ENCODE measurements around the gene PNMA8B.

Gene PNMA8B

GRCh38 chr19:46488551-46488950 is 7.1 kb downstream of the PNMA8B start:
- no peaks in the 10 kb centered on the region for H3K79me1 ChIP-seq (replicated peaks; ENCODE audit: low read length, poor library complexity, severe bottlenecking)
- H3K14ac ChIP-seq (ENCODE audit: low read length in 2 of 2) = no peak overlapping the region
- no peak overlapping the region for H3K4me2 ChIP-seq (ENCODE audit: low read length, poor library complexity, severe bottlenecking)
- no peak overlapping the region for H2AFZ ChIP-seq (ENCODE audit: low read depth, low read length)
- H4K91ac ChIP-seq (ENCODE audit: low read length) = peak overlapping the region; percentile 82
- no peaks in the 10 kb centered on the region for H3K9me3 ChIP-seq (ENCODE audit: control insufficient read depth, low read length)
- no peak for DNase-seq
- no peak overlapping the region for H2BK120ac ChIP-seq (ENCODE audit: low read depth, low read length)
- H3K27ac ChIP-seq (ENCODE audit: low read length, poor library complexity, severe bottlenecking) = no peak overlapping the region
- WGBS = 65% methylated on average over 11 of the region's 11 CpGs
- H2BK5ac ChIP-seq (ENCODE audit: low read depth, low read length, poor library complexity, severe bottlenecking) = no peak overlapping the region
- H3K9ac ChIP-seq (ENCODE audit: low read length) = peak overlapping the region; percentile 89
- H4K8ac ChIP-seq (ENCODE audit: low read length) = no peak overlapping the region
- H2BK12ac ChIP-seq (ENCODE audit: low read length in 2 of 2) = no peak overlapping the region
- no peak overlapping the region for H3K18ac ChIP-seq (ENCODE audit: low read depth in 1 of 2, low read length in 2 of 2)
- H3K23ac ChIP-seq (ENCODE audit: low read length in 2 of 2) = no peak overlapping the region
- no peak overlapping the region for H2AK5ac ChIP-seq (ENCODE audit: low read length, severe bottlenecking)
- H2BK15ac ChIP-seq (ENCODE audit: low read depth, poor library complexity, severe bottlenecking) = peak overlapping the region; percentile 33
- H3K4me1 ChIP-seq (ENCODE audit: control insufficient read depth, insufficient read depth, low read depth, low read length) = peaks cover 23% of the 10 kb centered on the region
- no peak overlapping the region for H3K4ac ChIP-seq (ENCODE audit: low read depth in 1 of 2, low read length in 2 of 2)
- no peaks in the 10 kb centered on the region for H3K36me3 ChIP-seq (ENCODE audit: control insufficient read depth in 1 of 2, insufficient read depth in 2 of 2, low read depth in 1 of 2, low read length in 2 of 2)
- peak overlapping the region in 1 of 2 experiments; percentile 1 for H3K4me3 ChIP-seq (ENCODE audit: insufficient read depth in 1 of 2, low read depth in 1 of 2, low read length in 2 of 2)
- peaks cover 14 to 36% of the 10 kb centered on the region in 2 experiments for H3K27me3 ChIP-seq (ENCODE audit: control insufficient read depth in 1 of 2, insufficient read depth in 1 of 2, low read length in 2 of 2)

- peak overlapping the region; percentile 52 to 61 for H3K18ac ChIP-seq (ENCODE audit: low read depth in 1 of 2, low read length in 2 of 2)
- no peak overlapping the region for H3K4ac ChIP-seq (ENCODE audit: low read depth in 1 of 2, low read length in 2 of 2)
- peak overlapping the region; percentile 73 for H2BK15ac ChIP-seq (ENCODE audit: low read depth, poor library complexity, severe bottlenecking)
- H2AK5ac ChIP-seq (ENCODE audit: low read length, severe bottlenecking) = no peak overlapping the region
- H3K27me3 ChIP-seq (ENCODE audit: control insufficient read depth in 1 of 2, insufficient read depth in 1 of 2, low read length in 2 of 2) = peaks cover 14 to 35% of the 10 kb centered on the region in 2 experiments
- DNase-seq = peak; percentile 78
- H2BK120ac ChIP-seq (ENCODE audit: low read depth, low read length) = peak overlapping the region; percentile 67
- H2BK5ac ChIP-seq (ENCODE audit: low read depth, low read length, poor library complexity, severe bottlenecking) = no peak overlapping the region
- H2AFZ ChIP-seq (ENCODE audit: low read depth, low read length) = peak overlapping the region; percentile 33
- H3K27ac ChIP-seq (ENCODE audit: low read length, poor library complexity, severe bottlenecking) = no peak overlapping the region
- H3K4me3 ChIP-seq (ENCODE audit: insufficient read depth in 1 of 2, low read depth in 1 of 2, low read length in 2 of 2) = peak overlapping the region in 1 of 2 experiments; percentile 80
- H3K4me1 ChIP-seq (ENCODE audit: control insufficient read depth, insufficient read depth, low read depth, low read length) = peaks cover 21% of the 10 kb centered on the region
- peak overlapping the region; percentile 91 for H4K8ac ChIP-seq (ENCODE audit: low read length)
- no peaks in the 10 kb centered on the region for H3K36me3 ChIP-seq (ENCODE audit: control insufficient read depth in 1 of 2, insufficient read depth in 2 of 2, low read depth in 1 of 2, low read length in 2 of 2)
- no peak overlapping the region for H2BK12ac ChIP-seq (ENCODE audit: low read length in 2 of 2)
- H3K9ac ChIP-seq (ENCODE audit: low read length) = peak overlapping the region; percentile 89
- H3K14ac ChIP-seq (ENCODE audit: low read length in 2 of 2) = peak overlapping the region in 1 of 2 experiments; percentile 9
- H3K23ac ChIP-seq (ENCODE audit: low read length in 2 of 2) = no peak overlapping the region
- H3K4me2 ChIP-seq (ENCODE audit: low read length, poor library complexity, severe bottlenecking) = peak overlapping the region; percentile 85
- H4K91ac ChIP-seq (ENCODE audit: low read length) = no peak overlapping the region
- H3K9me3 ChIP-seq (ENCODE audit: control insufficient read depth, low read length) = no peaks in the 10 kb centered on the region
- WGBS = 12% methylated on average over 37 of the region's 38 CpGs
- H3K79me1 ChIP-seq (replicated peaks; ENCODE audit: low read length, poor library complexity, severe bottlenecking) = no peaks in the 10 kb centered on the region
These were observed 7.7 kb downstream of the PNMA8B start for GRCh38 chr19:46487802-46488445.

DNA sequence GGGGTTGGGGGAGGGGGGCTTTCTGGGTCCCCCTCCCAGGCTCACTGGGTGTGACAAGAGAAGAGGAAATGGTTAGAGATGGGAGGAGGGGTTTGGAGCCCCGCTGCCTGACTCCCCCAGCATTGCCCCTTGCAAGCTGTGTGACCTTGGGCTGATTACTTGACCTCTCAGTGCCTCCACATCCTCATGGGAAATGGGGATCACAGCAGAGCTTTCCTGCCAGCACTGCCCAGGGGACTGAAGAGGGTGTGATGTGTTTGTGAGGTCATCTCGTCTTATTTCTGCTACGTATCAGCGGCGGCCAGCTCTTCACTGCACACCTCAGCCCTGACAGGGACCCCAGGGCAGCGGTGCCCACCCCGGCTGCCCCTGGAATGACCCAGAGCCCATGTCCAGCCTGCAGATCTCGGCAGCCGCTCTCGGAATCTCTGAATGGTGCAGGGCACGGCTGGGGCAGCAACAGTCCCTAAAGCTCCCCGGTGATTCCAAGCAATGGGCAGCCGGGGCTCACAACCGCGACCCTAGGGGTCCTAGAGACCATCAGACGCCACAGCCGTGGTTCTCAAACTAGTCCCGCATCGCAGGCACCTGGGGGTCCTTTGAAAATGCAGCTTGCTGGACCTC is 8.4 kb downstream of the PNMA8B start:
- H3K4me2 ChIP-seq (ENCODE audit: low read length, poor library complexity, severe bottlenecking) = peak overlapping the region; percentile 85
- H2BK12ac ChIP-seq (ENCODE audit: low read length in 2 of 2) = peak overlapping the region; percentile 21 to 67
- H2BK120ac ChIP-seq (ENCODE audit: low read depth, low read length) = peak overlapping the region; percentile 54
- no peak overlapping the region for H2BK5ac ChIP-seq (ENCODE audit: low read depth, low read length, poor library complexity, severe bottlenecking)
- H2BK15ac ChIP-seq (ENCODE audit: low read depth, poor library complexity, severe bottlenecking) = peak overlapping the region; percentile 73
- peak overlapping the region in 1 of 2 experiments; percentile 21 for H3K14ac ChIP-seq (ENCODE audit: low read length in 2 of 2)
- no peak overlapping the region for H3K27ac ChIP-seq (ENCODE audit: low read length, poor library complexity, severe bottlenecking)
- peak overlapping the region in 1 of 2 experiments; percentile 57 for H3K4ac ChIP-seq (ENCODE audit: low read depth in 1 of 2, low read length in 2 of 2)
- H3K23ac ChIP-seq (ENCODE audit: low read length in 2 of 2) = peak overlapping the region in 1 of 2 experiments; percentile 40
- no peak for DNase-seq
- H2AK5ac ChIP-seq (ENCODE audit: low read length, severe bottlenecking) = no peak overlapping the region
- peak overlapping the region; percentile 33 for H2AFZ ChIP-seq (ENCODE audit: low read depth, low read length)
- H3K36me3 ChIP-seq (ENCODE audit: control insufficient read depth in 1 of 2, insufficient read depth in 2 of 2, low read depth in 1 of 2, low read length in 2 of 2) = no peaks in the 10 kb centered on the region
- peak overlapping the region in 1 of 2 experiments; percentile 80 for H3K4me3 ChIP-seq (ENCODE audit: insufficient read depth in 1 of 2, low read depth in 1 of 2, low read length in 2 of 2)
- H4K91ac ChIP-seq (ENCODE audit: low read length) = no peak overlapping the region
- H4K8ac ChIP-seq (ENCODE audit: low read length) = peak overlapping the region; percentile 91
- H3K18ac ChIP-seq (ENCODE audit: low read depth in 1 of 2, low read length in 2 of 2) = peak overlapping the region; percentile 52 to 61
- peaks cover 20% of the 10 kb centered on the region for H3K4me1 ChIP-seq (ENCODE audit: control insufficient read depth, insufficient read depth, low read depth, low read length)
- peaks cover 9 to 29% of the 10 kb centered on the region in 2 experiments for H3K27me3 ChIP-seq (ENCODE audit: control insufficient read depth in 1 of 2, insufficient read depth in 1 of 2, low read length in 2 of 2)
- H3K9ac ChIP-seq (ENCODE audit: low read length) = peak overlapping the region; percentile 89
- H3K79me1 ChIP-seq (replicated peaks; ENCODE audit: low read length, poor library complexity, severe bottlenecking) = no peaks in the 10 kb centered on the region
- H3K9me3 ChIP-seq (ENCODE audit: control insufficient read depth, low read length) = no peaks in the 10 kb centered on the region
- 32% methylated on average over 19 of the region's 19 CpGs for WGBS

- H2BK5ac ChIP-seq (ENCODE audit: low read depth, low read length, poor library complexity, severe bottlenecking) = no peak overlapping the region
- no peak overlapping the region for H3K27ac ChIP-seq (ENCODE audit: low read length, poor library complexity, severe bottlenecking)
- no peak overlapping the region for H2AFZ ChIP-seq (ENCODE audit: low read depth, low read length)
- WGBS = 89% methylated on average over 3 of the region's 3 CpGs
- H2BK120ac ChIP-seq (ENCODE audit: low read depth, low read length) = no peak overlapping the region
- no peak overlapping the region for H2AK5ac ChIP-seq (ENCODE audit: low read length, severe bottlenecking)
- H3K4me1 ChIP-seq (ENCODE audit: control insufficient read depth, insufficient read depth, low read depth, low read length) = peaks cover 20% of the 10 kb centered on the region
- H3K79me1 ChIP-seq (replicated peaks; ENCODE audit: low read length, poor library complexity, severe bottlenecking) = no peaks in the 10 kb centered on the region
- no peak overlapping the region for H3K18ac ChIP-seq (ENCODE audit: low read depth in 1 of 2, low read length in 2 of 2)
- no peak overlapping the region for H3K14ac ChIP-seq (ENCODE audit: low read length in 2 of 2)
- peaks cover 0 to 19% of the 10 kb centered on the region in 2 experiments for H3K27me3 ChIP-seq (ENCODE audit: control insufficient read depth in 1 of 2, insufficient read depth in 1 of 2, low read length in 2 of 2)
- H3K4me2 ChIP-seq (ENCODE audit: low read length, poor library complexity, severe bottlenecking) = no peak overlapping the region
- H4K8ac ChIP-seq (ENCODE audit: low read length) = no peak overlapping the region
- H3K9ac ChIP-seq (ENCODE audit: low read length) = no peak overlapping the region
- H3K4me3 ChIP-seq (ENCODE audit: insufficient read depth in 1 of 2, low read depth in 1 of 2, low read length in 2 of 2) = no peak overlapping the region
- DNase-seq = no peak
- no peak overlapping the region for H2BK12ac ChIP-seq (ENCODE audit: low read length in 2 of 2)
- no peak overlapping the region for H3K4ac ChIP-seq (ENCODE audit: low read depth in 1 of 2, low read length in 2 of 2)
- H4K91ac ChIP-seq (ENCODE audit: low read length) = no peak overlapping the region
- no peaks in the 10 kb centered on the region for H3K9me3 ChIP-seq (ENCODE audit: control insufficient read depth, low read length)
- H2BK15ac ChIP-seq (ENCODE audit: low read depth, poor library complexity, severe bottlenecking) = no peak overlapping the region
- no peaks in the 10 kb centered on the region for H3K36me3 ChIP-seq (ENCODE audit: control insufficient read depth in 1 of 2, insufficient read depth in 2 of 2, low read depth in 1 of 2, low read length in 2 of 2)
- no peak overlapping the region for H3K23ac ChIP-seq (ENCODE audit: low read length in 2 of 2)
These were observed 9.3 kb downstream of the PNMA8B start for GRCh38 chr19:46486358-46486757.
